ENCODE results near the gene B3GNT3.

GRCh38 chr19:17794412-17794730 is 567 bp upstream of the B3GNT3 start:
- TF ChIP-seq TEAD1 (CRISPR knock-in tag; IDR thresholded peaks at IDR 0.05), result no peak
- no peak for TF ChIP-seq PRDM15 (CRISPR knock-in tag; IDR thresholded peaks at IDR 0.05)

Data from WTC11 (cell line).